Upper lobe of right lung (tissue), 1 donor: ENCODE data around the gene ABCD4. TPM values are rescaled to one million over a fixed set of nuclear protein-coding genes. Genes with fewer than 3 reads are reported as not detected.

ENCODE experiments used
- ATAC-seq: fragments of 200-7000 bp; cut with Tn5 transposase; one replicate; pipeline ENCODE4 v1.9.1; 2020; ENCODE audit warnings: mild to moderate bottlenecking, moderate library complexity
- DNase-seq: peaks from one replicate; pipeline ENCODE4 v3.0.0-alpha.2; 2020
- H3K27ac ChIP-seq: fragments of 200-600 bp; one replicate; pipeline ENCODE4 v1.8.0; 2022
- H3K27me3 ChIP-seq: fragments of 200-600 bp; one replicate; pipeline ENCODE4 v1.8.0; 2022; ENCODE audit warnings: mild to moderate bottlenecking
- H3K36me3 ChIP-seq: fragments of 200-600 bp; one replicate; pipeline ENCODE4 v1.8.0; 2022
- H3K4me1 ChIP-seq: fragments of 200-600 bp; one replicate; pipeline ENCODE4 v1.8.0; 2022
- H3K4me3 ChIP-seq: fragments of 200-600 bp; one replicate; pipeline ENCODE4 v1.8.0; 2022; ENCODE audit warnings: mild to moderate bottlenecking
- H3K9me3 ChIP-seq: fragments of 200-600 bp; one replicate; pipeline ENCODE4 v1.8.0; 2022
- intact Hi-C: fragments of 100-400 bp; cut with DNase I; formaldehyde crosslinking; loops from one replicate; pipeline ENCODE4 v1.11.0; 2022
- total RNA-seq: library from RNA; stranded (reverse); fragmentation: NEBNext Ultra II Directional; extraction: Animal tissue kit (Norgen Biotek cat#: 25700); gene quantifications from one replicate; pipeline ENCODE4 v1.2.1, GENCODE V29; 2021
- TF ChIP-seq, protein P1 (sequence below): fragments of 200-600 bp; IDR thresholded peaks from one replicate; pipeline ENCODE4 v1.8.0; 2022; ENCODE audit warnings: antibody characterized with exemption
- donor health status: DM: no; HTN: yes; CAD: no; lungs with severe emphysema.

The ABCD4 gene
- total RNA-seq, 1 donor from 2014 or later: 48.3 TPM

DNA sequence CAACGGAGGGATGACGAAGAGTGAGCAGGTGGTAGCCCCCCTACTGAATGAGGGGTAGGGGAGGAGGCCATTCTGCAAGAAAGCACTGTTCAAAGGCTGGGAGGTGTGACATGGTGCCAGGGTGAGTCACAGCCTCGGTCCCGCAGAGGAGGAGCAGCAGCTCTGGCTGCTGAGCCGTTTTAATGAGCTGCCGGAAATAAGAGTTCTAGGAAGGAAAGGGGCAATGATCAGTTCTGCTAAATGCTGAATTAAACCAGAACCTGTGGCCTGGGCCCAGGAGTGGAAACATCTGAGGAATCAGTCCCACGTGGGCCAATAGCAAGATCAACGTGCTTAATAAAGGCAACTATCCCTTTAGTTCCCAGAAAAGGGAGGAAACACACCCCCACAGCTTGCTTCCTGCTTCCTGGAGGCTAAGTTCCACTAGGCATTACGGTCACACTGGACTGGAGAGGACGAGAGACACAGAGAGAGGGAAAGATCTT, 3.6 kb downstream of the ABCD4 start:
- no peaks in the 10 kb centered on the region for H3K27me3 ChIP-seq
- ATAC-seq: no peak
- no peak overlapping the region for H3K4me3 ChIP-seq
- TF ChIP-seq, protein P1, sequence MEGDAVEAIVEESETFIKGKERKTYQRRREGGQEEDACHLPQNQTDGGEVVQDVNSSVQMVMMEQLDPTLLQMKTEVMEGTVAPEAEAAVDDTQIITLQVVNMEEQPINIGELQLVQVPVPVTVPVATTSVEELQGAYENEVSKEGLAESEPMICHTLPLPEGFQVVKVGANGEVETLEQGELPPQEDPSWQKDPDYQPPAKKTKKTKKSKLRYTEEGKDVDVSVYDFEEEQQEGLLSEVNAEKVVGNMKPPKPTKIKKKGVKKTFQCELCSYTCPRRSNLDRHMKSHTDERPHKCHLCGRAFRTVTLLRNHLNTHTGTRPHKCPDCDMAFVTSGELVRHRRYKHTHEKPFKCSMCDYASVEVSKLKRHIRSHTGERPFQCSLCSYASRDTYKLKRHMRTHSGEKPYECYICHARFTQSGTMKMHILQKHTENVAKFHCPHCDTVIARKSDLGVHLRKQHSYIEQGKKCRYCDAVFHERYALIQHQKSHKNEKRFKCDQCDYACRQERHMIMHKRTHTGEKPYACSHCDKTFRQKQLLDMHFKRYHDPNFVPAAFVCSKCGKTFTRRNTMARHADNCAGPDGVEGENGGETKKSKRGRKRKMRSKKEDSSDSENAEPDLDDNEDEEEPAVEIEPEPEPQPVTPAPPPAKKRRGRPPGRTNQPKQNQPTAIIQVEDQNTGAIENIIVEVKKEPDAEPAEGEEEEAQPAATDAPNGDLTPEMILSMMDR: no peak
- intact Hi-C loops: no loop called here
- peaks cover 42% of the 10 kb centered on the region for H3K36me3 ChIP-seq
- H3K9me3 ChIP-seq: no peaks in the 10 kb centered on the region
- H3K27ac ChIP-seq: peak overlapping the region; percentile 4
- DNase-seq: no peak
- peaks cover 18% of the 10 kb centered on the region for H3K4me1 ChIP-seq

- peaks cover 15% of the 10 kb centered on the region for H3K4me1 ChIP-seq
- ATAC-seq (no peak), DNase-seq (no peak)
- H3K9me3 ChIP-seq: no peaks in the 10 kb centered on the region
- TF ChIP-seq, protein P1: no peak
- H3K4me3 ChIP-seq: no peak overlapping the region
- H3K36me3 ChIP-seq: peaks cover 51% of the 10 kb centered on the region
- no peak overlapping the region for H3K27ac ChIP-seq
- intact Hi-C loops: no loop called here
- no peaks in the 10 kb centered on the region for H3K27me3 ChIP-seq
Observed at GRCh38 chr14:74297986-74298385, 4.7 kb downstream of the ABCD4 start.

GRCh38 chr14:74296037-74296467, 6.7 kb downstream of the ABCD4 start:
- no peaks in the 10 kb centered on the region for H3K27me3 ChIP-seq
- DNase-seq (no peak), ATAC-seq (no peak)
- peaks cover 7% of the 10 kb centered on the region for H3K4me1 ChIP-seq
- TF ChIP-seq, protein P1: no peak
- intact Hi-C loops: no loop called here
- H3K27ac ChIP-seq: no peak overlapping the region
- no peaks in the 10 kb centered on the region for H3K9me3 ChIP-seq
- peaks cover 70% of the 10 kb centered on the region for H3K36me3 ChIP-seq
- no peak overlapping the region for H3K4me3 ChIP-seq

DNA sequence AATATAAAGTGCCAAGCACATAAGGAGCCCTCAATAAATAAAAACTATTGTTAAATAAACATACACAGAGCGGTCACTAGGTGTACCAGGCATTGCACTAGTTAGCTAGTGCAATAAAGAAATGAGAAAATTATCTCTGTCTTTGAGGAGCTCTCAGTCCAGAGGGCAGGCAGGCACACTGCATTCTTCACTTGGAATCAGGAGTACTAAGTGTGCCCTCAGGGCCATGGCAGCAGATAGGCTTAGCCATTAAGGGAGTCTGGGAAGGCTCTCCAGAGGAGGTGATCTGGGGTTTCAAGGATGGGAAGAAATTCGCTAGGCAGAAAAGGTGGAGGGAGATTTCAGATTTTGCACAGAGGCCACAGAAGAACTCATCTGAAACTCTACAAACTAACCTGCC, 9.1 kb downstream of the ABCD4 start:
- TF ChIP-seq, protein P1: no peak
- DNase-seq (no peak), ATAC-seq (no peak)
- no peaks in the 10 kb centered on the region for H3K9me3 ChIP-seq
- no peaks in the 10 kb centered on the region for H3K27me3 ChIP-seq
- peaks cover 88% of the 10 kb centered on the region for H3K36me3 ChIP-seq
- intact Hi-C loops: no loop called here
- peaks cover 3% of the 10 kb centered on the region for H3K4me1 ChIP-seq
- no peak overlapping the region for H3K4me3 ChIP-seq
- H3K27ac ChIP-seq: no peak overlapping the region

DNA sequence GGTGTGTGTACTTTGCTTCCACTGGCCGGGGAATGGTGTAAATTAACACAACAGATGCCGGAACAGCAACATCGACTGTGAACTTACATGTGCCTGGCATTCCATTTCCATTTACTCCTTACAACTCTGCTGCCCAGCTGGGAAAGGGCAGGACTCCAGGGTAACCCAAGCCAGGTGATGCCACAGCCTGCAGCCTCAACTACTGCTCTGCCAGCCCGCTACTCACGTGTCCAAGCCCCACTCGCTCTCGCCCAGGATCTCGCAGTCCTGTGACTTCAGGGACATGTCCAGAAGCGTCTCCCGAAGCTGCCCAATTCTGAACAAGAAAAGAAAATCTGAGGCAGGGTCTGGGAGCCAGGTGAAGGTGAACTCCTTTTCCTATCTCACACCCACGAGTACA, 10.7 kb downstream of the ABCD4 start:
- Histone ChIP-seq H3K27me3 (no peaks in the 10 kb centered on the region), H3K4me1 (no peaks in the 10 kb centered on the region), H3K27ac (no peak overlapping the region), H3K4me3 (no peak overlapping the region), H3K36me3 (peaks cover 90% of the 10 kb centered on the region), H3K9me3 (no peaks in the 10 kb centered on the region)
- intact Hi-C loops: no loop called here
- DNase-seq (no peak), ATAC-seq (no peak)
- TF ChIP-seq, protein P1: no peak

DNA sequence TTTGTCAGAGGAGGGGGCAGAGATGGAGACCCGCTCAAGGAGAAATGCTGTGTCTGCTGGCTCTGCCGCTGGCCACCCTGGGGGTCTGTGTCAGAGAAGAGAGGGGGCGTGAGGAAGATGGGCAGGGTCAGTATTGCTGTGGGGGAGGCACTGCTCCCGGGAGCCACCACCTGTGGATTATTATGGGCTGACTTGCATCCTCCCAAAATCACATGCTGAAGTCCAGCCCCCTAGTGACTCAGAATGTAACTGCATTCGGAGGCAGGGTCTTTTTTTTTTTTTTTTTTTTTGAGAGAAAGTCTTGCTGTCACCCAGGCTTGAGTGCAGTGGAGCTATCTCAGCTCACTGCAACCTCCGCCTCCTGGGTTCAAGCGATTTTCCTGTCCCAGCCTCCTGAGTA, 12.3 kb downstream of the ABCD4 start:
- no peak for ATAC-seq
- peaks cover 90% of the 10 kb centered on the region for H3K36me3 ChIP-seq
- no peak overlapping the region for H3K27ac ChIP-seq
- H3K27me3 ChIP-seq: no peaks in the 10 kb centered on the region
- H3K4me1 ChIP-seq: no peaks in the 10 kb centered on the region
- no peaks in the 10 kb centered on the region for H3K9me3 ChIP-seq
- TF ChIP-seq, protein P1: peak; percentile 29
- intact Hi-C loops: no loop called here
- H3K4me3 ChIP-seq: no peak overlapping the region
- no peak for DNase-seq
